ENCODE results near the gene TRDN.
"Not testable (repeated sequence)": the region's sequence is repeated elsewhere in the genome, so short reads cannot be mapped to it uniquely, and the experiment has no call there.

The TRDN gene

DNA sequence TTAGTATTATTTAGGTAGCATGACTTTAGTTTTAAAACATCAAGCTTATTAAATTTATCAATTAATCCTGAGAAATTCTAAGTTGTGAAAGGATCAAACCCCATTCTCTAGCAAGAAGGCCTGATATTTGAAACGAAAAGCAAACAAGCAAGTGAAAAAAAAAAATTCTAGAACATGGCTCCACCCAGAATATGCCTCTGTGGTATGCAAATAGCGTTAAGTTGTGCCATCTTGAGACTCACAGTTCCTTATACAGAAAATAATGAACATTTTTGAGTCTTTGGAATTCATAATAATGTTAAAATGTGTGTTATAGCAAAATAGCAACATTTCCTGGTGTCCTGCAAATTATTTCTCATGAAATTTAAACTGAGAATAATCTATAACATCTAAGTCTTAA lies 42.0 kb downstream of the TRDN start:
- Histone ChIP-seq H3K27ac (ENCODE audit: low read depth, low read length) (no peak overlapping the region), H3K79me2 (ENCODE audit: control insufficient read depth, insufficient read depth, low read length, unreplicated experiment) (no peaks in the 10 kb centered on the region), H3K27me3 (ENCODE audit: insufficient read depth, low read length) (no peaks in the 10 kb centered on the region), H3K4me3 (ENCODE audit: low read depth, low read length) (no peak overlapping the region), H2AFZ (ENCODE audit: low read length, unreplicated experiment) (no peak overlapping the region), H3K36me3 (ENCODE audit: insufficient read depth, low read length) (no peaks in the 10 kb centered on the region), H3K4me1 (ENCODE audit: control insufficient read depth, insufficient read depth, low read length, unreplicated experiment) (no peaks in the 10 kb centered on the region)

DNA sequence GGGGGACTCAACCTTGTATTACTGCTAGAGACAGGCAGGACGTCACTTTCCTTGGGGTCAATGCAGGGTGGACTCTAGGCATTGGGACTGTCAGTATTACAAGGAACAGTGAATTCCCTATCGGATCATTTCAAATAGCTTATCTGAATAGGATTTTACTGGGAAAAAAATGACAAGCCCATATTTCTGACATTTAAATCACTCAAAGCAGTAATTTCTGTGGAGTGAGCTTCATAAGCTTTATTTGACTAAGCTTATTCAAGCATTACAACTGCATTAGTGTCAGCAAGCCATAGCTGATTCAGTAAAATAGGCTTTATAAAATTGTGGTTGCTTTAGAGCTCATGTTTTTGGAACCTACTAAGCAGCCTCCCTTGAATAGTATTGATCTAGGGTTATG lies 44.3 kb downstream of the TRDN start:
- no peaks in the 10 kb centered on the region for H3K4me1 ChIP-seq (ENCODE audit: control insufficient read depth, insufficient read depth, low read length, unreplicated experiment)
- H3K27me3 ChIP-seq (ENCODE audit: insufficient read depth, low read length): no peaks in the 10 kb centered on the region
- H2AFZ ChIP-seq (ENCODE audit: low read length, unreplicated experiment): no peak overlapping the region
- H3K4me3 ChIP-seq (ENCODE audit: low read depth, low read length): no peak overlapping the region
- no peaks in the 10 kb centered on the region for H3K79me2 ChIP-seq (ENCODE audit: control insufficient read depth, insufficient read depth, low read length, unreplicated experiment)
- no peaks in the 10 kb centered on the region for H3K36me3 ChIP-seq (ENCODE audit: insufficient read depth, low read length)
- H3K27ac ChIP-seq (ENCODE audit: low read depth, low read length): no peak overlapping the region

DNA sequence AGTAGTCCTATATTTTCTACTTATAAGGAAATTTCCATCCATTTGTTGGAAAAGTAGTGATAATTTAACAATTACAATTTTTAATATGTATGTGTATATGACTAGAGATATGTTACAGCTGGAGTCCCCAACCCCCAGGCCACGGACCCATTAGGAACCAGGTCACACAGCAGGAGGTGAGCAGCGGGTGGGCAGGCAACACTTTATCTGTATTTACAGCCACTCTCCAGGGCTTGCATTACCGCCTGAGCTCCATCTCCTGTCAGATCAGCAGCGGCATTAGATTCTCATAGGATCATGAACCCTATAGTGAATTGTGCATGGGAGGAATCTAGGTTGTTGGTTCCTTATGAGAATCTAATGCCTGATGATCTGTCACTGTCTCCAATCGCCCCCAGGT lies 46.8 kb downstream of the TRDN start:
- Histone ChIP-seq H3K36me3 (ENCODE audit: insufficient read depth, low read length) (no peaks in the 10 kb centered on the region), H3K4me3 (ENCODE audit: low read depth, low read length) (no peak overlapping the region), H3K27me3 (ENCODE audit: insufficient read depth, low read length) (no peaks in the 10 kb centered on the region), H2AFZ (ENCODE audit: low read length, unreplicated experiment) (no peak overlapping the region), H3K4me1 (ENCODE audit: control insufficient read depth, insufficient read depth, low read length, unreplicated experiment) (no peaks in the 10 kb centered on the region), H3K79me2 (ENCODE audit: control insufficient read depth, insufficient read depth, low read length, unreplicated experiment) (no peaks in the 10 kb centered on the region), H3K27ac (ENCODE audit: low read depth, low read length) (no peak overlapping the region)

DNA sequence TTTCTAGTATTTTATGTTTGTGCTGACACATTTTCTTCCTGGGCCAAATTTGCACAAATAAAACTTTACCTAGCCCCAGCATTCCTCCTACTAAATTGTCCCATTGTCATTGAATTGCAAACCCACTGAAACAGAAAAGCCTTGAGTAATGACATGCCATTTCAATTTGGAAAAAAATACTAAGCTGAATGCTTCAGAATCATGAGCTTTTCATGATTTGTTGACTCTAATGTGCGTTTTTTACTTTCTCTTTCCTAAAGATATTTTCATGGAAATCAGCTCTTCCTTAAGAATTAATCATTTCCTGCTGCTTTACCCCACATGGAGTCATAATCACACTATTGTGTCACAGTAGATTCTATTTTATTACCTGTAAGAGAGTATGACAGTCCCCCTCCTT lies 47.4 kb downstream of the TRDN start:
- Histone ChIP-seq H3K36me3 (ENCODE audit: insufficient read depth, low read length) (no peaks in the 10 kb centered on the region), H3K27me3 (ENCODE audit: insufficient read depth, low read length) (no peaks in the 10 kb centered on the region), H3K4me3 (ENCODE audit: low read depth, low read length) (peak overlapping the region; percentile 60), H3K27ac (ENCODE audit: low read depth, low read length) (no peak overlapping the region), H3K4me1 (ENCODE audit: control insufficient read depth, insufficient read depth, low read length, unreplicated experiment) (no peaks in the 10 kb centered on the region), H2AFZ (ENCODE audit: low read length, unreplicated experiment) (no peak overlapping the region), H3K79me2 (ENCODE audit: control insufficient read depth, insufficient read depth, low read length, unreplicated experiment) (no peaks in the 10 kb centered on the region)

DNA sequence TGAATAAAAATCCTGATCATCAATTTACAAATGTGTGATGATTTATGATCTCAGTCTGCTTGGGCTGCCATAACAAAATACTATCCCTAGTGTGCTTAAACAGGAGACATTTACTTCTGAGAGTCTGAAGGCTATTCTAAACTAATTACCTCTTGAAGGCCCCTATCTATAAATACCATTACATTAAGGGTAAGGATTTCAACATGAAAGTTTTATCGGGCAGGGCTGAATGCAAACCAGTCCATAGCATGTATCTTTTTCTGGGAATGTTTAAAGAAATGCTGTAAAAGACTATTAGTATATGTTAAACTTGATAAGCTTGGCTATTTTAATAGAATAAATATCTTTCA lies 48.2 kb downstream of the TRDN start:
- Histone ChIP-seq H2AFZ (ENCODE audit: low read length, unreplicated experiment) (no peak overlapping the region), H3K4me3 (ENCODE audit: low read depth, low read length) (no peak overlapping the region), H3K27me3 (ENCODE audit: insufficient read depth, low read length) (no peaks in the 10 kb centered on the region), H3K36me3 (ENCODE audit: insufficient read depth, low read length) (no peaks in the 10 kb centered on the region), H3K79me2 (ENCODE audit: control insufficient read depth, insufficient read depth, low read length, unreplicated experiment) (no peaks in the 10 kb centered on the region), H3K4me1 (ENCODE audit: control insufficient read depth, insufficient read depth, low read length, unreplicated experiment) (no peaks in the 10 kb centered on the region), H3K27ac (ENCODE audit: low read depth, low read length) (no peak overlapping the region)

DNA sequence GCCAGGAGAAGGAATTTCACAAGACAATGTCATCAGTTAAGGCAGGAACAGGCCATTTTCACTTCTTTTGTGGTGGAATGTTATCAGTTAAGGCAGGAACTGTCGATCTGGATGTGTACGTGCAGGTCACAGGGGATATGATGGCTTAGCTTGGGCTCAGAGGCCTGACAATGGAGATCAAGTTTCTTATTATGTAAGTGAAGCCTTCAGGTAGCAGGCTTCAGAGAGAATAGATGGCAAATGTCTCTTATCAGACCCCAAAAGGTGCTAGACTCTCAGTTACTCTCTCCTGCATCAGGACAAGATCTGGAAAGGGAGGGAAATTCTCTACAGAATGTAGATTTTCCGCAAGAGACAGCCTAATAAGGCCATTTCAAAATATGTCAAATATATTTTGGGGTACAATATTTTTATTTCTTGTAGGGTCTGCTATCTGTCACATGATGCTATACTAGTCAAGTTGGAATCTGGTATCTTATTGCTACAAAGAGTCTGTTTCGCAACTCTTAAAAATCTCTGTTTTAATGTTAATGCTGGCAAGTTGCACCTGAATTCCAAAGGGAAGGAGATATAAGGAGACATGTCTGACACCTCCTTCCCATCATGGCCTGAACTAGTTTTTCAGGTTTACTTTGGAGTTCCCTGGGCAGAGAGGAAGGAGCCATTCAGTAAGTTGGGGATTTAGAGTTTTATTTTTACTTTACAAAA lies 48.8 kb downstream of the TRDN start:
- Histone ChIP-seq H3K4me1 (ENCODE audit: control insufficient read depth, insufficient read depth, low read length, unreplicated experiment) (no peaks in the 10 kb centered on the region), H3K27ac (ENCODE audit: low read depth, low read length) (no peak overlapping the region), H3K4me3 (ENCODE audit: low read depth, low read length) (no peak overlapping the region), H3K79me2 (ENCODE audit: control insufficient read depth, insufficient read depth, low read length, unreplicated experiment) (no peaks in the 10 kb centered on the region), H3K27me3 (ENCODE audit: insufficient read depth, low read length) (no peaks in the 10 kb centered on the region), H3K36me3 (ENCODE audit: insufficient read depth, low read length) (no peaks in the 10 kb centered on the region), H2AFZ (ENCODE audit: low read length, unreplicated experiment) (no peak overlapping the region)

DNA sequence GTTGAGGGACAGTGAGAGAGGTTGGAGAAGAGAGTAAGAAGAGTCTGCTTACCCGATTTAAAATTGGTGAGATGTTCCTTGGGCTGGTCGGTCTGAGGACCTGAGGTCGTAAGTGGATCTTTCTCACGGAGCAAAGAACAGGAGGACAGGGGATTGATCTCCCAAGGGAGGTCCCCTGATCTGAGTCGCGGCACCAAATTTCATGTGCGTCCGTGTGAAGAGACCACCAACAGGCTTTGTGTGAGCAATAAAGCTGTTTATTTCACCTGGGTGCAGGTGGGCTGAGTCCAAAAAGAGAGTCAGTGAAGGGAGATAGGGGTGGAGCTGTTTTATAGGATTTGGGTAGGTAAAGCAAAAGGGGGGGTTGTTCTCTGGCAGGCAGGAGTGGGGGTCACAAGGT lies 49.3 kb downstream of the TRDN start:
- not testable (repeated sequence) for H3K4me1 ChIP-seq (ENCODE audit: control insufficient read depth, insufficient read depth, low read length, unreplicated experiment); H3K27ac ChIP-seq (ENCODE audit: low read depth, low read length); H3K36me3 ChIP-seq (ENCODE audit: insufficient read depth, low read length); H2AFZ ChIP-seq (ENCODE audit: low read length, unreplicated experiment); H3K27me3 ChIP-seq (ENCODE audit: insufficient read depth, low read length); H3K79me2 ChIP-seq (ENCODE audit: control insufficient read depth, insufficient read depth, low read length, unreplicated experiment); H3K4me3 ChIP-seq (ENCODE audit: low read depth, low read length)

DNA sequence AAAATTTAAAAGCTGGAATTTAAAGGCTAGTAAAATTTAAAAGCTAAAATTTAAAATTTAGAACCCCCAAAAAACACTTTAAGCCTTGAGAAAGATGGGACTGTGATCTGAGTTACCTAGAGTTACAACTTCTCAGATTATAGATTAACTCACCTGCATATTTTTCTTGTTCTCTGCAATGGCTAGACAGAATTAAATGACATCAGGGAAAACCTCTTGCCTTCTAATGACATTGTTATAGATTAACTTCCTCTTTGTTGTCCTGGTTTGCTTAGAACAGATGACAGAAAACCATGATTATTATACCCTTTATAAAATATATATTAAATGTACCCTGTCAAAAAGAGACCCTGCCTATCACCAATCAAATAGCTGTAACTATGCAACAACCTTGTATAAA lies 56.4 kb downstream of the TRDN start:
- H3K4me3 ChIP-seq (ENCODE audit: low read depth, low read length): no peak overlapping the region
- no peak overlapping the region for H3K27ac ChIP-seq (ENCODE audit: low read depth, low read length)
- no peaks in the 10 kb centered on the region for H3K4me1 ChIP-seq (ENCODE audit: control insufficient read depth, insufficient read depth, low read length, unreplicated experiment)
- no peaks in the 10 kb centered on the region for H3K79me2 ChIP-seq (ENCODE audit: control insufficient read depth, insufficient read depth, low read length, unreplicated experiment)
- H3K36me3 ChIP-seq (ENCODE audit: insufficient read depth, low read length): no peaks in the 10 kb centered on the region
- no peaks in the 10 kb centered on the region for H3K27me3 ChIP-seq (ENCODE audit: insufficient read depth, low read length)
- H2AFZ ChIP-seq (ENCODE audit: low read length, unreplicated experiment): no peak overlapping the region

DNA sequence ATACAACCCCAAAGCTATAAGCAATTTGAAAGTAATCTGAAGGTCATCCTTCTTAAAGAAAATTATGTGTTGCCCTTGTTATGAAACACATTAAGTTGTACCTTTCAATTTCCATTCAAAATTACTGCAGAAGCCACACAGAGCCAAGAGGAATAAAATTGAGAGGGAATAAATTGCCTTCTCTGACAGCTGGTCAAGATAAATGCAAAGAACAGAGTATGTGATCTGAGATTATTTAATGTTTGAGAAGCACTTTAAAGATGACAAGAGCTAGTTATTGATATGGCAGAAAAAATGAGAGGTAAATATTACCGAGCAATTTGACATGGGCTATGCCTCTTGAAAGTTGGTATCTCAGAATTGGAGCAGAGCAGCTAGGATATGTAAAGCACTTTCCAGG lies 61.6 kb downstream of the TRDN start:
- Histone ChIP-seq H3K4me1 (ENCODE audit: control insufficient read depth, insufficient read depth, low read length, unreplicated experiment) (no peaks in the 10 kb centered on the region), H3K27me3 (ENCODE audit: insufficient read depth, low read length) (peaks cover 13% of the 10 kb centered on the region), H3K27ac (ENCODE audit: low read depth, low read length) (no peak overlapping the region), H2AFZ (ENCODE audit: low read length, unreplicated experiment) (no peak overlapping the region), H3K4me3 (ENCODE audit: low read depth, low read length) (no peak overlapping the region), H3K79me2 (ENCODE audit: control insufficient read depth, insufficient read depth, low read length, unreplicated experiment) (no peaks in the 10 kb centered on the region), H3K36me3 (ENCODE audit: insufficient read depth, low read length) (no peaks in the 10 kb centered on the region)

DNA sequence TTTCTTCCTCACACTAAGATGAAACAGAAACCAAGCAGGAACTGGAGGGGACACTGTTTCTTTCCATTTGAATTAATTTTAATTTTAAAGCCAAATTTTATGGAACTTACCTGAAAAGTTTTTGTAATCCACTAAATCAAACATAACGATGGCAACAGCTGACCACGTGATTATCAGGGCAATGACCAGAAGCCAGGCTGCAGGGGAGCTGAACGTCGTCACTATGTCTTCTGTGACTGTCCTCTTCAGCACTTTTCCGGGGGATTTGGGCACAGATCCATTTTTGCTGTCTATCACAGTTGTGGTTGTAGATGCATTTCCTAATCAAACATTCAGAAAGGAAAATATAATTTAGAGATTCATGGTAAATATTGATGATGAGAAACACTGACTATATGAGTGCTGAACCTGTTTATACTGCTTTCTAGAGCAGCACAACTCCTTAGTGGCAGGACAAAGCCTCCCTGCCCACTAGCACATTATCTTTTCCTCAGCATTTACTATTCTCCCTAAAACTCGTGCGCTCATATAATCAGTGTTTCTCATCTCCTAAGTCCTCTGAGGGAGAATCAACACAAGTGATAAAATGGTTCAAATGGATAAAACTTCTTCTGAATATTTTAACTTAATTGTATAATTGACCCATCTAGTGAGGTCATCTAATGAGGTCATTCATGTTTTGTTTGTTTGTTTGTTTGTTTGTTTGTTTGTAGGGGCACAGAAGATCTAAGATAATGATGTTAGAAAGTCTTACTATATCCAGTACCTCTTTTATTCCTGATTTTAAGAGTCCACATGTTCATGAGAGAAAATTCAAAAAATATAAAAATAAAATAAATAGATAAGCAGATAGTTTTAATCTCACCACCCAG lies 65.7 kb downstream of the TRDN start:
- no peak overlapping the region for H2AFZ ChIP-seq (ENCODE audit: low read length, unreplicated experiment)
- no peaks in the 10 kb centered on the region for H3K79me2 ChIP-seq (ENCODE audit: control insufficient read depth, insufficient read depth, low read length, unreplicated experiment)
- H3K4me3 ChIP-seq (ENCODE audit: low read depth, low read length): no peak overlapping the region
- H3K27ac ChIP-seq (ENCODE audit: low read depth, low read length): no peak overlapping the region
- no peaks in the 10 kb centered on the region for H3K4me1 ChIP-seq (ENCODE audit: control insufficient read depth, insufficient read depth, low read length, unreplicated experiment)
- peaks cover 17% of the 10 kb centered on the region for H3K27me3 ChIP-seq (ENCODE audit: insufficient read depth, low read length)
- H3K36me3 ChIP-seq (ENCODE audit: insufficient read depth, low read length): no peaks in the 10 kb centered on the region

DNA sequence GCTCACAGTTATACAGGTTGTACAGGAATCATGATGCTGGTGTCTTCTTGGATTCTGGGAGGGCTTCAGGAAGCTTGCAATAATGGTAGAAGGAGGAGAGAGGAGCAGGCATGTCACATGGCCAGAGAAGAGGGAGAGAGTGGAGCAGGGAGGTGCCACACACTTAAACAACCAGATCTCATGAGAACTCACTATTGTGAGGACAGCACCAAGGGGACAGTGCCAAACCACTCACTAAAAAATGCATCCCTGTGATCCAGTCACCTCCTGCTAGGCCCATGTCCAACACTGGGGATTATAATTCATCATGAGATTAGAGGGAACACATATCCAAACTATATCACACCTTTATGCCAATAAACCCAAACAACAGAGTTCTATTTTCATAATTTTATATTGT lies 67.2 kb downstream of the TRDN start:
- peaks cover 20% of the 10 kb centered on the region for H3K27me3 ChIP-seq (ENCODE audit: insufficient read depth, low read length)
- H2AFZ ChIP-seq (ENCODE audit: low read length, unreplicated experiment): no peak overlapping the region
- no peaks in the 10 kb centered on the region for H3K79me2 ChIP-seq (ENCODE audit: control insufficient read depth, insufficient read depth, low read length, unreplicated experiment)
- H3K4me1 ChIP-seq (ENCODE audit: control insufficient read depth, insufficient read depth, low read length, unreplicated experiment): no peaks in the 10 kb centered on the region
- no peaks in the 10 kb centered on the region for H3K36me3 ChIP-seq (ENCODE audit: insufficient read depth, low read length)
- no peak overlapping the region for H3K4me3 ChIP-seq (ENCODE audit: low read depth, low read length)
- H3K27ac ChIP-seq (ENCODE audit: low read depth, low read length): no peak overlapping the region

Measured in ACC112 (cell line).